EL (cell line): Measurements from ENCODE around the gene LYPD8.

Source experiments
- DNase-seq: peaks from one replicate; pipeline ENCODE4 v3.0.0-alpha.2; 2016

Gene LYPD8

GRCh38 chr1:248696774-248697173 lies 58.8 kb downstream of the LYPD8 start:
- no peak for DNase-seq

- peak; percentile 6 for DNase-seq
These were observed 59.3 kb downstream of the LYPD8 start for GRCh38 chr1:248696261-248696660.

GRCh38 chr1:248695451-248696132 lies 60.0 kb downstream of the LYPD8 start:
- peak; percentile 22 for DNase-seq

GRCh38 chr1:248691567-248692155 lies 63.9 kb downstream of the LYPD8 start:
- DNase-seq, result no peak
